Stimulated activated CD4-positive, alpha-beta T cell treated with anti-CD3 and anti-CD28 coated beads, TNF-alpha, amount 100 ng/mL, for 4 hours (primary cell): ENCODE results near the gene GOLPH3.
A peak's percentile ranks its signal among the peaks of the same experiment; 100 is the strongest.
"Not testable (repeated sequence)": the region's sequence is repeated elsewhere in the genome, so short reads cannot be mapped to it uniquely, and the experiment has no call there.

Experiments used
- DNase-seq, 3 experiments: peaks; one replicate each; pipeline ENCODE4 v3.0.0-alpha.2; 2020; ENCODE audit warnings: low read depth in 3 of 3

Gene GOLPH3

GRCh38 chr5:32174011-32174870 lies at the start of gene GOLPH3:
TSS of gene GOLPH3 (minus strand) at chr5:32174319. CDS start at chr5:32174034, 285 bp downstream.
- peak; percentile 83 to 86 (median 84) for DNase-seq

GRCh38 chr5:32222723-32223470 lies 48.8 kb upstream of the GOLPH3 start:
- no peak for DNase-seq

- DNase-seq: no peak
These were observed 43.8 kb upstream of the GOLPH3 start for GRCh38 chr5:32217886-32218396.

GRCh38 chr5:32214344-32214743 lies 40.2 kb upstream of the GOLPH3 start:
- DNase-seq: not testable (repeated sequence)

- no peak for DNase-seq
These were observed 36.0 kb upstream of the GOLPH3 start for GRCh38 chr5:32210151-32210550.

GRCh38 chr5:32208837-32209236 lies 34.7 kb upstream of the GOLPH3 start:
- not testable (repeated sequence) for DNase-seq

- DNase-seq: no peak
These were observed 33.2 kb upstream of the GOLPH3 start for GRCh38 chr5:32207355-32207634.

- DNase-seq: no peak
These were observed 32.6 kb upstream of the GOLPH3 start for GRCh38 chr5:32206509-32207354.

GRCh38 chr5:32206053-32206452 lies 31.9 kb upstream of the GOLPH3 start:
- no peak for DNase-seq

- no peak for DNase-seq
These were observed 28.3 kb upstream of the GOLPH3 start for GRCh38 chr5:32202394-32202793.

- no peak for DNase-seq
These were observed 27.1 kb upstream of the GOLPH3 start for GRCh38 chr5:32201122-32201753.

- DNase-seq: no peak
These were observed 22.9 kb upstream of the GOLPH3 start for GRCh38 chr5:32197032-32197431.

- DNase-seq: no peak
These were observed 21.1 kb upstream of the GOLPH3 start for GRCh38 chr5:32195265-32195664.

GRCh38 chr5:32193591-32193990 lies 19.5 kb upstream of the GOLPH3 start:
- no peak for DNase-seq

- DNase-seq: no peak
These were observed 16.0 kb upstream of the GOLPH3 start for GRCh38 chr5:32190095-32190494.

GRCh38 chr5:32187675-32188074 lies 13.6 kb upstream of the GOLPH3 start:
- no peak for DNase-seq

- no peak for DNase-seq
These were observed 8.4 kb upstream of the GOLPH3 start for GRCh38 chr5:32182463-32183063.

GRCh38 chr5:32173267-32174010 lies 680 bp downstream of the GOLPH3 start:
- peak; percentile 9 to 31 (median 13) for DNase-seq

- DNase-seq: no peak
These were observed 1.2 kb downstream of the GOLPH3 start for GRCh38 chr5:32172923-32173266.

GRCh38 chr5:32172186-32172911 lies 1.8 kb downstream of the GOLPH3 start:
- DNase-seq: peak in 1 of 3 experiments; percentile 5
